GM06990 (cell line): Measurements from ENCODE around the gene HPDL.

ENCODE experiments used
- DNase-seq: peaks from one replicate; pipeline ENCODE4 v3.0.0-alpha.2; 2011; ENCODE audit not compliant: insufficient read length; ENCODE audit errors: extremely low read depth
- H3K27me3 ChIP-seq: replicated peaks from 2 replicates; pipeline ENCODE4 v1.6.0; 2011; ENCODE audit warnings: low read length; ENCODE audit not compliant: control insufficient read depth, insufficient read depth
- H3K36me3 ChIP-seq: 2 replicates; pipeline ENCODE4 v1.5.1; 2011; ENCODE audit warnings: low read length; ENCODE audit not compliant: control insufficient read depth, insufficient read depth
- H3K4me3 ChIP-seq: replicated peaks from 2 replicates; pipeline ENCODE4 v1.5.1; 2011; ENCODE audit warnings: low read depth, mild to moderate bottlenecking, control low read depth, low read length
- TF ChIP-seq, protein P1 (sequence below): IDR thresholded peaks from 2 replicates; pipeline ENCODE4 v1.5.1; 2011; ENCODE audit warnings: low read length, control low read depth, mild to moderate bottlenecking, inconsistent platforms; ENCODE audit not compliant: insufficient read depth, poor library complexity, severe bottlenecking

HPDL gene

GRCh38 chr1:45317166-45317565 lies 9.5 kb upstream of the HPDL start:
- TF ChIP-seq, protein P1, sequence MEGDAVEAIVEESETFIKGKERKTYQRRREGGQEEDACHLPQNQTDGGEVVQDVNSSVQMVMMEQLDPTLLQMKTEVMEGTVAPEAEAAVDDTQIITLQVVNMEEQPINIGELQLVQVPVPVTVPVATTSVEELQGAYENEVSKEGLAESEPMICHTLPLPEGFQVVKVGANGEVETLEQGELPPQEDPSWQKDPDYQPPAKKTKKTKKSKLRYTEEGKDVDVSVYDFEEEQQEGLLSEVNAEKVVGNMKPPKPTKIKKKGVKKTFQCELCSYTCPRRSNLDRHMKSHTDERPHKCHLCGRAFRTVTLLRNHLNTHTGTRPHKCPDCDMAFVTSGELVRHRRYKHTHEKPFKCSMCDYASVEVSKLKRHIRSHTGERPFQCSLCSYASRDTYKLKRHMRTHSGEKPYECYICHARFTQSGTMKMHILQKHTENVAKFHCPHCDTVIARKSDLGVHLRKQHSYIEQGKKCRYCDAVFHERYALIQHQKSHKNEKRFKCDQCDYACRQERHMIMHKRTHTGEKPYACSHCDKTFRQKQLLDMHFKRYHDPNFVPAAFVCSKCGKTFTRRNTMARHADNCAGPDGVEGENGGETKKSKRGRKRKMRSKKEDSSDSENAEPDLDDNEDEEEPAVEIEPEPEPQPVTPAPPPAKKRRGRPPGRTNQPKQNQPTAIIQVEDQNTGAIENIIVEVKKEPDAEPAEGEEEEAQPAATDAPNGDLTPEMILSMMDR = no peak
- no peak overlapping the region for H3K4me3 ChIP-seq
- no peak for DNase-seq
- H3K36me3 ChIP-seq = no peaks in the 10 kb centered on the region
- H3K27me3 ChIP-seq = no peaks in the 10 kb centered on the region

DNA sequence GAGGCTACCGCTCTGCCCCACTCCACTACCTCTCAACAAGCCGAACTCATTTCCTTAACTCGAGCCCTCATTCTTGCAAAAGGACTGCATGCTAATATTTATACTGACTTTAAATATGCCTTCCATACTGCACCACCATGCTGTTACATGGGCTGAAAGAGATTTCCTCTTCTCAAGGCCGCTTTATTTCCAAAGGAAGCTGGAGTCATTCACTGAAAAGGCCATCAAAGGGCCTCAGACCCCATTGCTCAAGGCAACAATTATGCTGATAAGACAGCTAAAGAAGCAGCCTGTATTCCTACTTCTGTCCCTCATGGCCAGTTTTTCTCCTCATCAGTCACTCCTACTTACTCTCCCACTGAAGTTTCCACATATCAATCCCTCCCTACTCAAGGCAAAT lies 6.9 kb upstream of the HPDL start:
- Histone ChIP-seq H3K27me3 (no peaks in the 10 kb centered on the region), H3K36me3 (no peaks in the 10 kb centered on the region), H3K4me3 (no peak overlapping the region)
- DNase-seq = no peak
- TF ChIP-seq, protein P1 = no peak

DNA sequence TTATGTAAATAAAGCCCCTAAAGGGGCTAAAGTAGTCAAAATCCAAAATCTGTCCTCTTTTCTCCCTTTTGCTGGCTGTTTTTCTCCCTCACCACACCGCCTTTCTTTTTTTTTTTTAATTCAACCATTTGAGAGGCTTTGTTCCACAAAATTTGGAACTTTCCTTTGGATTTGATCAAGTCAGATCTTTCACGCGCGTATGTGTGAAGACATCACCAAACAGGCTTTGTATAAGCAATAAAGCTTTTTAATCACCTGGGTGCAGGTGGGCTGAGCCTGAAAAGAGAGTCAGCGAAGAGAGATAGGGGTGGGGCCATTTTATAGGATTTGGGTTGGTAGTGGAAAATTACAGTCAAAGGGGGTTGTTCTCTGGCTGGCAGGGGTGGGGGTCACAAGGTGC lies 5.3 kb upstream of the HPDL start:
- no peaks in the 10 kb centered on the region for H3K27me3 ChIP-seq
- no peaks in the 10 kb centered on the region for H3K36me3 ChIP-seq
- DNase-seq = no peak
- TF ChIP-seq, protein P1 = no peak
- no peak overlapping the region for H3K4me3 ChIP-seq

DNA sequence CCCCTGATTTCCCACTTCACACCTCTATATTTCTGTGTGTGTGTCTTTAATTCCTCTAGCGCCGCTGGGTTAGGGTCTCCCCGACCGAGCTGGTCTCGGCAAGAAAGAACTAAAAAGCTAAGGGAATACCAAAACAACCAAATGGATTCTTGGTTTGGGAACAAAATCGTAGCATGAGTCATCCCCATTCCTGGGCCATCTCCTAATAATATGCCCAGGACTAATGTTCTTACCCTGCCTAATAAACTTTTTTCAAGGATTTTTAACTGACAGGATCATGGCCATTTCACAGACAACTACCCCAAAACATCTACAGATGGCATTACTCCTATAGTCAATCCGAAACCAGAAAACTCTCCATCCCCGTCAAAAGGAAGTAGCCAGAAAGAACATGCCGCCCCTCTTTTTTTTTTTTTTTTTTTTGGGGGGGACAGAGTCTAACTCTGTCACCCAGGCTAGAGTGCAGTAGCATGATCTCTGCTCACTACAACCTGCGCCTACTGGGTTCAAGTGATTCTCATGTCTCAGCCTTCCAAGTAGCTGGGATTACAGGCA lies 4.1 kb upstream of the HPDL start:
- no peaks in the 10 kb centered on the region for H3K36me3 ChIP-seq
- no peaks in the 10 kb centered on the region for H3K27me3 ChIP-seq
- TF ChIP-seq, protein P1 = no peak
- no peak for DNase-seq
- H3K4me3 ChIP-seq = no peak overlapping the region

DNA sequence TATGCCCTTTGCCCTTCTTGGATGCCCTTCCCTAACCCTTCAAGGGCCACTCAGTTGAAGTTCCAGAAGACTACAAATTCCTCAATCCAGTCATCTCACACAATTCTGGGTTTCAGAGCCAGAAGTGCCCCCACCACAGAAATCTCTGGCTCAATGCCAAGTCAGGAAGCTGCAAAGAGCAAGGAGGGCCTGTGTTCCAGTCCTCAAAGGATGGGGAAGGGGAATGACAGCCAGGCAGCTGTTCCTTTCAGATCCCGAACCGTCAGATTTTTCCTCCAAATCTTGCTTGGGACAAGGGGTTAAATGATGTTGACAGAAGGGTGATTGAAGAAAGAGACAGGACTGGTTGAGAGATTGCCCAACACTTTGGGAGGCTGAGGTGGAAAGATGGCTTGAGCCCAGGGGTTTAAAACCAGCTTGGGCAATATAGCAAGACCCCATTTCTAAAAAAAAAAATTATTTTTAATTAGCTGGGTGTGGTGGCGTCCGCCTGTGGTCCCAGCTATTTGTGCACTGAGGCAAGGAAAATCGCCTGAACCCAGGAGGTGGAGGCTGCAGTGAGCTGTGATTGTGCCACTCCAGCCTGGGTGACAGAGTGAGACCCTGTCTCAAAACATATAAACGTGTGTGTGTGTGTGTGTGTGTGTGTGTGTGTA lies 716 bp upstream of the HPDL start:
- TF ChIP-seq, protein P1 = no peak
- H3K27me3 ChIP-seq = no peaks in the 10 kb centered on the region
- H3K36me3 ChIP-seq = peaks cover 2% of the 10 kb centered on the region
- H3K4me3 ChIP-seq = peak overlapping the region; percentile 63
- no peak for DNase-seq
